CD14-positive monocyte (primary cell): Measurements from ENCODE around the gene LAMP5. TPM values are rescaled to one million over a fixed set of nuclear protein-coding genes. Genes with fewer than 3 reads are reported as not detected.

Experiments
- DNase-seq, 3 donors: peaks; one replicate each; pipeline ENCODE4 v3.0.0-alpha.2; 2011 to 2022
- H2AFZ ChIP-seq: 2 replicates; pipeline ENCODE4 v1.6.0; 2012; ENCODE audit warnings: mild to moderate bottlenecking, low read depth, low read length, inconsistent platforms; ENCODE audit not compliant: insufficient read depth, poor library complexity, severe bottlenecking
- H3K27ac ChIP-seq, 2 donors: 1 replicate in 1 of 2; 2 replicates in 1 of 2; pipeline ENCODE4 v1.5.1; 2012 to 2013; ENCODE audit warnings: low read length in 2 of 2, control low read depth in 1 of 2, inconsistent platforms in 1 of 2, low read depth in 1 of 2, mild to moderate bottlenecking in 1 of 2
- H3K27me3 ChIP-seq, 2 donors: one replicate each; pipeline versions ENCODE4 v1.6.0 to v1.6.1; 2011 to 2013; ENCODE audit warnings: low read length in 2 of 2; ENCODE audit not compliant: control insufficient read depth in 2 of 2, insufficient read depth in 2 of 2
- H3K36me3 ChIP-seq, 2 donors: replicated peaks in 1 of 2; 1 replicate in 1 of 2; 2 replicates in 1 of 2; pipeline versions ENCODE4 v1.5.1 to v1.6.1; 2012 to 2013; ENCODE audit warnings: low read length in 2 of 2, control low read depth in 1 of 2, inconsistent platforms in 1 of 2, mild to moderate bottlenecking in 1 of 2; ENCODE audit not compliant: insufficient read depth in 2 of 2, control insufficient read depth in 1 of 2
- H3K4me1 ChIP-seq, 2 donors: 1 replicate in 1 of 2; 2 replicates in 1 of 2; pipeline versions ENCODE4 v1.5.1 to v1.6.1; 2012 to 2013; ENCODE audit warnings: low read length in 2 of 2, control low read depth in 1 of 2, inconsistent platforms in 1 of 2, mild to moderate bottlenecking in 1 of 2, moderate library complexity in 1 of 2; ENCODE audit not compliant: insufficient read depth in 2 of 2, control insufficient read depth in 1 of 2
- H3K4me2 ChIP-seq: replicated peaks from 2 replicates; pipeline ENCODE3; 2012; ENCODE audit warnings: low read length, moderate library complexity, mild to moderate bottlenecking; ENCODE audit not compliant: poor library complexity, severe bottlenecking; ENCODE audit errors: extremely low read depth
- H3K4me3 ChIP-seq, 3 experiments: fragments of 200-600 bp in 1 of 3; sonication (generic) in 1 of 3; replicated peaks in 1 of 3; 1 replicate in 2 of 3; 2 replicates in 1 of 3; pipeline ENCODE4 v1.5.1; 2011 to 2013; ENCODE audit warnings: low read length in 3 of 3, mild to moderate bottlenecking in 3 of 3, control low read depth in 2 of 3, low read depth in 2 of 3, inconsistent platforms in 1 of 3, moderate library complexity in 1 of 3
- H3K79me2 ChIP-seq: 2 replicates; pipeline ENCODE4 v1.6.0; 2012; ENCODE audit warnings: mild to moderate bottlenecking, control low read depth, inconsistent platforms, low read length, moderate library complexity; ENCODE audit not compliant: insufficient read depth
- H3K9ac ChIP-seq: 2 replicates; pipeline ENCODE4 v1.6.0; 2017; ENCODE audit warnings: low read length, mild to moderate bottlenecking; ENCODE audit not compliant: insufficient read depth, poor library complexity, severe bottlenecking
- H3K9me3 ChIP-seq, 2 donors: replicated peaks in 1 of 2; 1 replicate in 1 of 2; 2 replicates in 1 of 2; pipeline versions ENCODE4 v1.5.1 to v1.6.1; 2012 to 2013; ENCODE audit warnings: low read length in 2 of 2, control low read depth in 1 of 2; ENCODE audit not compliant: control insufficient read depth in 1 of 2, insufficient read depth in 1 of 2
- H4K20me1 ChIP-seq: 2 replicates; pipeline ENCODE4 v1.6.0; 2012; ENCODE audit warnings: mild to moderate bottlenecking, low read length, control low read depth, moderate library complexity; ENCODE audit not compliant: insufficient read depth
- H3K27ac Mint-ChIP-seq, 7 donors: one replicate each; pipeline ENCODE4 v1.8.0; 2020; ENCODE audit warnings: mild to moderate bottlenecking in 7 of 7, mixed read lengths in 7 of 7, moderate library complexity in 6 of 7, inconsistent platforms in 2 of 7
- H3K27me3 Mint-ChIP-seq, 3 donors: one replicate each; pipeline ENCODE4 v1.8.0; 2021 to 2022; ENCODE audit warnings: low read depth in 3 of 3, mild to moderate bottlenecking in 3 of 3, mixed read lengths in 3 of 3, moderate library complexity in 3 of 3, inconsistent platforms in 1 of 3
- H3K36me3 Mint-ChIP-seq, 2 donors: one replicate each; pipeline ENCODE4 v1.8.0; 2020; ENCODE audit warnings: mixed read lengths in 2 of 2, inconsistent platforms in 1 of 2, mild to moderate bottlenecking in 1 of 2
- H3K4me1 Mint-ChIP-seq: one replicate; pipeline ENCODE4 v1.8.0; 2020; ENCODE audit warnings: mild to moderate bottlenecking, mixed read lengths
- H3K4me3 Mint-ChIP-seq, 2 donors: one replicate each; pipeline ENCODE4 v1.8.0; 2020; ENCODE audit warnings: mild to moderate bottlenecking in 2 of 2, mixed read lengths in 2 of 2, moderate library complexity in 1 of 2
- H3K9me3 Mint-ChIP-seq, 7 donors: one replicate each; pipeline ENCODE4 v1.8.0; 2020 to 2022; ENCODE audit warnings: mixed read lengths in 7 of 7, mild to moderate bottlenecking in 6 of 7, moderate library complexity in 6 of 7, inconsistent platforms in 2 of 7
- WGBS: methylation state at CpG from one replicate; pipeline ENCODE4 v1.1.5; 2013; ENCODE audit warnings: missing lambda C conversion rate; ENCODE audit not compliant: insufficient coverage; 5-methylcytosine and 5-hydroxymethylcytosine counted together
- intact Hi-C, 2 donors: fragments of 100-400 bp; cut with micrococcal nuclease; formaldehyde crosslinking; loops; one replicate each; pipeline versions ENCODE4 v1.15.0 to v1.15.1; 2023
- polyA plus RNA-seq, 3 donors: library from polyadenylated mRNA; depleted of rRNA in 1 of 3; unstranded in 2 of 3; stranded (reverse) in 1 of 3; fragments of 300-500 nt in 2 of 3; fragments of >200 nt in 1 of 3; fragmentation: Illumina TruSeq in 2 of 3; gene quantifications; 1 replicate in 2 of 3; 2 replicates in 1 of 3; pipeline ENCODE4 v1.2.3, GENCODE V29; 2012 to 2021
- TF ChIP-seq, protein P1 (sequence below): fragments of 200-600 bp; IDR thresholded peaks from one replicate; pipeline ENCODE4 v1.8.0; 2022; ENCODE audit warnings: antibody characterized with exemption, mild to moderate bottlenecking

Gene LAMP5
- polyA plus RNA-seq, 3 donors: 0.92 to 2.6 (median 1.5) TPM

DNA sequence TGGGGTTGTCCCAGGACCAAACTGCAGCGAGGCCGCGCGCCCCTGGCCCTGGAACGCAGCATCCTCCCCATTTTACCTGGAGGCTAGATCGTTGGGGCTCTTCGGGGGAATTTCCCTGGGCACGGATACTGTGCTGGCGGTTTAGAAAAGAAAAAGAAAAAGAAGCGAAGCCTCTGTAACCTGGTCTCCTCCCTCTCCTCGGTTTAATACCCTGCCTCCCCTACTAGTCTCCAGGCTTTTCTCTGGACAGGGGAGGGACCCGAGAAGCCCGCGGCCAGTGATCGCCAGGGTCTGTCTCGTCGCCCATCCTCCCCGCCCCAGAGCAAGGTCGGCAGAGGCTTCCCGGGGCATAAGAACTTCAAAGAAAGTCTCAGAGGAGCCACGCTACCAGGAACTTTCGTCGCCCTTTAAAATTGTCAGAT, 6.1 kb upstream of the LAMP5 start:
- H3K4me2 ChIP-seq: peak overlapping the region; percentile 64
- 3% methylated on average over 13 of the region's 23 CpGs for WGBS
- H3K79me2 ChIP-seq: no peaks in the 10 kb centered on the region
- H3K4me3 ChIP-seq: peak overlapping the region in 1 of 3 experiments; percentile 64
- H3K27ac ChIP-seq: no peak overlapping the region
- H4K20me1 ChIP-seq: no peaks in the 10 kb centered on the region
- H3K9me3 ChIP-seq: peaks cover 0 to 7% of the 10 kb centered on the region in 2 donors
- no peaks in the 10 kb centered on the region for H3K36me3 ChIP-seq
- Mint-ChIP-seq H3K4me1 (peaks cover 50% of the 10 kb centered on the region), H3K9me3 (peaks cover 0 to 28% (median 10%) of the 10 kb centered on the region in 7 donors), H3K36me3 (peaks cover 17 to 22% of the 10 kb centered on the region in 2 donors), H3K4me3 (peak overlapping the region; percentile 63 to 92), H3K27me3 (peaks cover 70 to 76% (median 75%) of the 10 kb centered on the region in 3 donors), H3K27ac (peak overlapping the region in 1 of 7 donors; percentile 9)
- peak overlapping the region; percentile 32 for H2AFZ ChIP-seq
- peaks cover 60 to 81% of the 10 kb centered on the region in 2 donors for H3K27me3 ChIP-seq
- TF ChIP-seq, protein P1, sequence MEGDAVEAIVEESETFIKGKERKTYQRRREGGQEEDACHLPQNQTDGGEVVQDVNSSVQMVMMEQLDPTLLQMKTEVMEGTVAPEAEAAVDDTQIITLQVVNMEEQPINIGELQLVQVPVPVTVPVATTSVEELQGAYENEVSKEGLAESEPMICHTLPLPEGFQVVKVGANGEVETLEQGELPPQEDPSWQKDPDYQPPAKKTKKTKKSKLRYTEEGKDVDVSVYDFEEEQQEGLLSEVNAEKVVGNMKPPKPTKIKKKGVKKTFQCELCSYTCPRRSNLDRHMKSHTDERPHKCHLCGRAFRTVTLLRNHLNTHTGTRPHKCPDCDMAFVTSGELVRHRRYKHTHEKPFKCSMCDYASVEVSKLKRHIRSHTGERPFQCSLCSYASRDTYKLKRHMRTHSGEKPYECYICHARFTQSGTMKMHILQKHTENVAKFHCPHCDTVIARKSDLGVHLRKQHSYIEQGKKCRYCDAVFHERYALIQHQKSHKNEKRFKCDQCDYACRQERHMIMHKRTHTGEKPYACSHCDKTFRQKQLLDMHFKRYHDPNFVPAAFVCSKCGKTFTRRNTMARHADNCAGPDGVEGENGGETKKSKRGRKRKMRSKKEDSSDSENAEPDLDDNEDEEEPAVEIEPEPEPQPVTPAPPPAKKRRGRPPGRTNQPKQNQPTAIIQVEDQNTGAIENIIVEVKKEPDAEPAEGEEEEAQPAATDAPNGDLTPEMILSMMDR: no peak
- no peak for DNase-seq
- H3K4me1 ChIP-seq: peaks cover 51 to 55% of the 10 kb centered on the region in 2 donors
- no peak overlapping the region for H3K9ac ChIP-seq
- intact Hi-C loops: loop anchor here in 1 of 2 donors (5.0 kb wide), 1 partner anchor 51 kb away; no protein-coding TSS in a partner anchor

DNA sequence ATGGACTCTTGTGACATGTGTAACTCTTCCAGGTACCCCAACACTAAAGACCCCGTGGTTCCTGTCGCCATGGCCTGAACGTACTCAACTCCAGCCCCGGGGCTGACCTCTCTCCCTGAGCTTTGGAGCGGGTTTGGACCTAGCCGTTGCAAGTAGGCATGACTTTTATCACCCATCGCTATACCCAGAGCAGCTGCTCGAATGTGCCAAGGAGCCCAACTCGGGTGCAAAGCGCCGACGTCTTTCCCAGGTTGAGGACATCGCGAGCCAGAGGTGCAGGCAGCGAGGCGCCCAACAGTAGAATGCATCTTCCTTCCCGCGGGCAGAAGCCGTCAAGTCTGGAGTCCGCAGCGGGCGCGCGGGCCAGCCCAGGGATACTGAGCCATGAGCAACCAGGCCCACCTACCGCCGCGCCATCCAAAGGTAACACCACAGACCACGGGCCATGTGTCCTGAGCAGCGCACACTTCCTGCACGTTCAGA, 5.7 kb upstream of the LAMP5 start:
- no peak overlapping the region for H3K27ac Mint-ChIP-seq
- peaks cover 74 to 80% (median 80%) of the 10 kb centered on the region in 3 donors for H3K27me3 Mint-ChIP-seq

More for the DNA sequence above, 5.7 kb upstream of the LAMP5 start:
- peaks cover 45% of the 10 kb centered on the region for H3K4me1 Mint-ChIP-seq
- intact Hi-C loops: loop anchor here in 1 of 2 donors (5.0 kb wide), 1 partner anchor 51 kb away; no protein-coding TSS in a partner anchor
- Histone ChIP-seq H3K9ac (no peak overlapping the region), H3K4me2 (peak overlapping the region; percentile 64), H3K79me2 (no peaks in the 10 kb centered on the region), H3K36me3 (no peaks in the 10 kb centered on the region), H3K4me1 (peaks cover 46 to 50% of the 10 kb centered on the region in 2 donors), H3K27me3 (peaks cover 61 to 86% of the 10 kb centered on the region in 2 donors), H3K27ac (no peak overlapping the region), H3K4me3 (peak overlapping the region in 1 of 3 experiments; percentile 64), H2AFZ (peak overlapping the region; percentile 32), H4K20me1 (no peaks in the 10 kb centered on the region), H3K9me3 (peaks cover 0 to 7% of the 10 kb centered on the region in 2 donors)
- TF ChIP-seq, protein P1: no peak
- 4% methylated on average over 29 of the region's 30 CpGs for WGBS
- peaks cover 17 to 22% of the 10 kb centered on the region in 2 donors for H3K36me3 Mint-ChIP-seq
- DNase-seq: no peak
- peak overlapping the region; percentile 63 to 92 for H3K4me3 Mint-ChIP-seq
- H3K9me3 Mint-ChIP-seq: peaks cover 0 to 28% (median 10%) of the 10 kb centered on the region in 7 donors
